Measurements from ENCODE around the gene SCAF4.
"Not testable (repeated sequence)": the region's sequence is repeated elsewhere in the genome, so short reads cannot be mapped to it uniquely, and the experiment has no call there.

SCAF4 gene

DNA sequence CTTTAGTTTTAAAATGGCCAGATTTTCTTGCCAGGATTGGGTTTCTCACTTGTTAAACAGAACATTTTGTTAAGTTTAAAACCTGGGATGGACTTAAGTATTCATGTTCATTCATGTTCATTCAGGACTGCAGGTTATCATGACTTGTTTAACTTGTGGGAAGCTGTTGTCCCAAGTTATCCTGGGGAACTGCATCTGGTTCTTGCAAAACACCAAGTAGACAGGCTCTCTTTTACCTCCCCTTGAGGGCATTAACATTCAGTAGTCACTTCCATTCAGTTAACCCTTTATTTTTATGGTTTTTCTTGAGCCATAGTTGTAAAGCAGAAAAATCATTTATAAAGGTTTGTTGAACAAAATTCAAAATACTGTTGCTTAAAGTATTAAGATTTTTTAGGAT, 64.3 kb downstream of the SCAF4 start:
- no peaks in the 10 kb centered on the region for H3K27me3 ChIP-seq (ENCODE audit: insufficient read depth, low read depth)
- H2AFZ ChIP-seq (ENCODE audit: low read depth) = no peak overlapping the region
- H3K9ac ChIP-seq = no peak overlapping the region
- H3K27ac ChIP-seq = no peak overlapping the region
- H3K4me1 ChIP-seq (ENCODE audit: low read depth, poor library complexity, severe bottlenecking) = peaks cover 34% of the 10 kb centered on the region
- peaks cover 35% of the 10 kb centered on the region for H3K79me2 ChIP-seq (ENCODE audit: insufficient read depth, low read depth)
- H3K4me2 ChIP-seq = no peak overlapping the region
- H4K20me1 ChIP-seq (ENCODE audit: insufficient read depth) = peaks cover 28% of the 10 kb centered on the region
- H3K4me3 ChIP-seq (IDR thresholded peaks at IDR 0.05; ENCODE audit: insufficient read depth, low read depth, low read length) = no peak overlapping the region
- H3K36me3 ChIP-seq (ENCODE audit: insufficient read depth) = peaks cover 35% of the 10 kb centered on the region; the same call in 1 of the 2 replicates
- TF ChIP-seq CTCF (conservative IDR thresholded peaks at IDR 0.05; ENCODE audit: low read depth, low read length) = no peak

DNA sequence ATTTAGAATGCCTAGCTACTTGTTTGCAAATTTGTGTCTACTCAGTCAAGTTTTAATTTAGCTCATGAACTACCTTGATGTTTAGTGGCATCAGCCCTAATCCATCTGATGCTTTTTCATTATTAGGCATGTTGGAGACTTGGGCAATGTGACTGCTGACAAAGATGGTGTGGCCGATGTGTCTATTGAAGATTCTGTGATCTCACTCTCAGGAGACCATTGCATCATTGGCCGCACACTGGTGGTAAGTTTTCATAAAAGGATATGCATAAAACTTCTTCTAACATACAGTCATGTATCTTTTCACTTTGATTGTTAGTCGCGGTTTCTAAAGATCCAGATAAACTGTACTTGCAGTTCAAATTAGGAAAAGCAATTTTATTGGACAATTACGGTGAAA, 64.8 kb downstream of the SCAF4 start:
- Histone ChIP-seq H3K79me2 (ENCODE audit: insufficient read depth, low read depth) (peaks cover 40% of the 10 kb centered on the region), H3K27ac (no peak overlapping the region; the same call in 1 of the 2 replicates), H2AFZ (ENCODE audit: low read depth) (no peak overlapping the region), H3K27me3 (ENCODE audit: insufficient read depth, low read depth) (no peaks in the 10 kb centered on the region), H3K4me2 (no peak overlapping the region), H3K4me3 (IDR thresholded peaks at IDR 0.05; ENCODE audit: insufficient read depth, low read depth, low read length) (no peak overlapping the region), H3K9ac (no peak overlapping the region), H4K20me1 (ENCODE audit: insufficient read depth) (peaks cover 29% of the 10 kb centered on the region), H3K36me3 (ENCODE audit: insufficient read depth) (peaks cover 37% of the 10 kb centered on the region; the same call in 1 of the 2 replicates), H3K4me1 (ENCODE audit: low read depth, poor library complexity, severe bottlenecking) (peaks cover 40% of the 10 kb centered on the region)
- no peak for TF ChIP-seq CTCF (conservative IDR thresholded peaks at IDR 0.05; ENCODE audit: low read depth, low read length)

- no peaks in the 10 kb centered on the region for H3K27me3 ChIP-seq (ENCODE audit: insufficient read depth, low read depth)
- H3K4me3 ChIP-seq (IDR thresholded peaks at IDR 0.05; ENCODE audit: insufficient read depth, low read depth, low read length) = no peak overlapping the region
- H3K4me2 ChIP-seq = no peak overlapping the region
- no peak overlapping the region for H2AFZ ChIP-seq (ENCODE audit: low read depth)
- H3K27ac ChIP-seq = no peak overlapping the region; the same call in 1 of the 2 replicates
- H3K79me2 ChIP-seq (ENCODE audit: insufficient read depth, low read depth) = peaks cover 46% of the 10 kb centered on the region
- H3K9ac ChIP-seq = no peak overlapping the region
- peaks cover 40% of the 10 kb centered on the region; the same call in 1 of the 2 replicates for H3K36me3 ChIP-seq (ENCODE audit: insufficient read depth)
- TF ChIP-seq CTCF (conservative IDR thresholded peaks at IDR 0.05; ENCODE audit: low read depth, low read length) = no peak
- peaks cover 46% of the 10 kb centered on the region for H3K4me1 ChIP-seq (ENCODE audit: low read depth, poor library complexity, severe bottlenecking)
- H4K20me1 ChIP-seq (ENCODE audit: insufficient read depth) = peaks cover 35% of the 10 kb centered on the region
Measured at GRCh38 chr21:31666445-31667010, 65.4 kb downstream of the SCAF4 start.

DNA sequence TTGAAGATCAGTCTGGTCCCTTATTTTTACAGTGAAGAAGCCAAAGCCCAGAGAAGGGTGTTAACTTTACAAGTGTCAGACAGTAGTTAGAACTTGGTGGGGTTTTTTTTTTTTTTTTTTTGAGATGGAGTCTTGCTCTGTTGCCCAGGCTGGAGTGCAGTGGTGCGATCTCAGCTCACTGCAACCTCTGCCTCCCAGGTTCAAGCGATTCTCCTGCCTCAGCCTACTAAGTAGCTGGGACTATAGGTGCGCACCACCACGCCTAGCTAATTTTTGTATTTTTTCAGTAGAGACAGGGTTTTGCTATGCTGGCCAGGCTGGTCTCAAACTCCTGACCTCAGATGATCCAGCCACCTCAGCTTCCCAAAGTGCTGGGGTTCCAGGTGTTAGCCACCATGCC, 66.0 kb downstream of the SCAF4 start:
- H3K36me3 ChIP-seq (ENCODE audit: insufficient read depth) = peaks cover 40% of the 10 kb centered on the region; the same call in 1 of the 2 replicates
- H3K4me1 ChIP-seq (ENCODE audit: low read depth, poor library complexity, severe bottlenecking) = peaks cover 52% of the 10 kb centered on the region
- H3K4me3 ChIP-seq (IDR thresholded peaks at IDR 0.05; ENCODE audit: insufficient read depth, low read depth, low read length); H3K27me3 ChIP-seq (ENCODE audit: insufficient read depth, low read depth); H3K9ac ChIP-seq; H2AFZ ChIP-seq (ENCODE audit: low read depth); H3K4me2 ChIP-seq; H3K27ac ChIP-seq: not testable (repeated sequence)
- H4K20me1 ChIP-seq (ENCODE audit: insufficient read depth) = peaks cover 39% of the 10 kb centered on the region
- peaks cover 53% of the 10 kb centered on the region for H3K79me2 ChIP-seq (ENCODE audit: insufficient read depth, low read depth)

DNA sequence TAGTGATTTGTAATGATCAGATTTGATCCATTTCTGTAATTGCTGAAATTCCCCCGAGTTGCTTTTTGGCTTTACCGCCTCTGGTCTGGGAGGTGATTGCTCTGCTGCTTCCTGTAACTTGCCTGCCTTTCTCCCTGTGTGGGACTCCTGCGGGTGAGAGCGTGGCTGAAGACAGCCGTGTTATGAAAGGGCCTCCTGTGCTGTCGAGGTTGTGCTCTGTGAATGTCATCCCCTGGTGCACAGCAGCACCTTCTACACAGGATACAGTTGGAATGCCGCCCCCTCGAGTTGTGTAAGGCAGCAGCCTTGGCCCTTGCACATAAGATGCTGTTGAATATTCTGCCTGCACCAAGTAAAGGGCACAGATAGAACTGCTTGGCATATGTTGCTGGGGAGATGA, 66.5 kb downstream of the SCAF4 start:
- Histone ChIP-seq H3K9ac (no peak overlapping the region), H2AFZ (ENCODE audit: low read depth) (no peak overlapping the region), H3K27me3 (ENCODE audit: insufficient read depth, low read depth) (no peaks in the 10 kb centered on the region), H3K4me1 (ENCODE audit: low read depth, poor library complexity, severe bottlenecking) (peaks cover 53% of the 10 kb centered on the region), H3K79me2 (ENCODE audit: insufficient read depth, low read depth) (peaks cover 57% of the 10 kb centered on the region), H3K4me3 (IDR thresholded peaks at IDR 0.05; ENCODE audit: insufficient read depth, low read depth, low read length) (no peak overlapping the region), H4K20me1 (ENCODE audit: insufficient read depth) (peaks cover 39% of the 10 kb centered on the region), H3K36me3 (ENCODE audit: insufficient read depth) (peaks cover 40% of the 10 kb centered on the region; the same call in 1 of the 2 replicates), H3K27ac (no peak overlapping the region), H3K4me2 (no peak overlapping the region)
- no peak for TF ChIP-seq CTCF (conservative IDR thresholded peaks at IDR 0.05; ENCODE audit: low read depth, low read length)

Data from KMS-11 (cell line).